ENCODE data around the gene GRAMD4. TPM values are rescaled to one million over a fixed set of nuclear protein-coding genes. Genes with fewer than 3 reads are reported as not detected.

The GRAMD4 gene
- polyA plus RNA-seq, 3 donors = 9.5 to 33.3 (median 12.6) TPM

- Histone ChIP-seq H3K36me3 (replicated peaks in 1 of 2; ENCODE audit: control insufficient read depth in 1 of 2, insufficient read depth in 2 of 2, low read length in 2 of 2) (peaks cover 49 to 50% of the 10 kb centered on the region in 2 donors), H3K9ac (ENCODE audit: insufficient read depth, low read length, poor library complexity, severe bottlenecking) (no peak overlapping the region), H3K9me3 (replicated peaks in 1 of 2; ENCODE audit: control insufficient read depth in 1 of 2, insufficient read depth in 1 of 2, low read length in 2 of 2) (no peaks in the 10 kb centered on the region), H3K4me2 (replicated peaks; ENCODE audit: extremely low read depth, low read length, poor library complexity, severe bottlenecking) (no peak overlapping the region), H3K4me1 (ENCODE audit: control insufficient read depth in 1 of 2, insufficient read depth in 2 of 2, low read length in 2 of 2) (peaks cover 32 to 34% of the 10 kb centered on the region in 2 donors), H3K79me2 (ENCODE audit: insufficient read depth, low read length) (peaks cover 79% of the 10 kb centered on the region), H4K20me1 (ENCODE audit: insufficient read depth, low read length) (peaks cover 83% of the 10 kb centered on the region), H2AFZ (ENCODE audit: insufficient read depth, low read depth, low read length, poor library complexity, severe bottlenecking) (no peak overlapping the region), H3K27me3 (ENCODE audit: control insufficient read depth in 2 of 2, insufficient read depth in 2 of 2, low read length in 2 of 2) (no peaks in the 10 kb centered on the region), H3K27ac (ENCODE audit: low read depth in 1 of 2, low read length in 2 of 2) (no peak overlapping the region), H3K4me3 (replicated peaks in 1 of 3; ENCODE audit: low read depth in 2 of 3, low read length in 3 of 3) (no peak overlapping the region)
- H3K27me3 Mint-ChIP-seq (ENCODE audit: low read depth in 3 of 3) = no peaks in the 10 kb centered on the region
- no peaks in the 10 kb centered on the region for H3K9me3 Mint-ChIP-seq
- 96% methylated on average over 39 of the region's 39 CpGs for WGBS (ENCODE audit: insufficient coverage)
- H3K27ac Mint-ChIP-seq = no peak overlapping the region
- no peak for DNase-seq
- H3K4me3 Mint-ChIP-seq = no peak overlapping the region
- intact Hi-C loops (cut with micrococcal nuclease) = no loop called here
- TF ChIP-seq CTCF (IDR thresholded peaks at IDR 0.05) = no peak
- H3K36me3 Mint-ChIP-seq = peaks cover 42 to 64% of the 10 kb centered on the region in 2 donors
- H3K4me1 Mint-ChIP-seq = peaks cover 32% of the 10 kb centered on the region
These were observed 7.0 kb downstream of the GRAMD4 start for GRCh38 chr22:46626911-46627805.

- H3K79me2 ChIP-seq (ENCODE audit: insufficient read depth, low read length) = peaks cover 80% of the 10 kb centered on the region
These were observed 7.8 kb downstream of the GRAMD4 start for GRCh38 chr22:46627806-46628482.

More at GRCh38 chr22:46627806-46628482, 7.8 kb downstream of the GRAMD4 start:
- no peak overlapping the region for H3K4me3 Mint-ChIP-seq
- H4K20me1 ChIP-seq (ENCODE audit: insufficient read depth, low read length) = peaks cover 88% of the 10 kb centered on the region
- no peak for DNase-seq
- H3K4me1 ChIP-seq (ENCODE audit: control insufficient read depth in 1 of 2, insufficient read depth in 2 of 2, low read length in 2 of 2) = peaks cover 24 to 26% of the 10 kb centered on the region in 2 donors
- no peak overlapping the region for H3K4me3 ChIP-seq (replicated peaks in 1 of 3; ENCODE audit: low read depth in 2 of 3, low read length in 3 of 3)
- no peaks in the 10 kb centered on the region for H3K9me3 Mint-ChIP-seq
- no peaks in the 10 kb centered on the region for H3K9me3 ChIP-seq (replicated peaks in 1 of 2; ENCODE audit: control insufficient read depth in 1 of 2, insufficient read depth in 1 of 2, low read length in 2 of 2)
- 96% methylated on average over 23 of the region's 31 CpGs for WGBS (ENCODE audit: insufficient coverage)
- peak overlapping the region in 1 of 7 donors; percentile 74 for H3K27ac Mint-ChIP-seq
- H3K9ac ChIP-seq (ENCODE audit: insufficient read depth, low read length, poor library complexity, severe bottlenecking) = no peak overlapping the region
- TF ChIP-seq CTCF (IDR thresholded peaks at IDR 0.05) = no peak
- peaks cover 42 to 66% of the 10 kb centered on the region in 2 donors for H3K36me3 Mint-ChIP-seq
- peaks cover 26% of the 10 kb centered on the region for H3K4me1 Mint-ChIP-seq
- no peaks in the 10 kb centered on the region for H3K27me3 Mint-ChIP-seq (ENCODE audit: low read depth in 3 of 3)
- H3K36me3 ChIP-seq (replicated peaks in 1 of 2; ENCODE audit: control insufficient read depth in 1 of 2, insufficient read depth in 2 of 2, low read length in 2 of 2) = peaks cover 55 to 58% of the 10 kb centered on the region in 2 donors
- intact Hi-C loops (cut with micrococcal nuclease) = no loop called here
- no peak overlapping the region for H2AFZ ChIP-seq (ENCODE audit: insufficient read depth, low read depth, low read length, poor library complexity, severe bottlenecking)
- no peak overlapping the region for H3K4me2 ChIP-seq (replicated peaks; ENCODE audit: extremely low read depth, low read length, poor library complexity, severe bottlenecking)
- no peak overlapping the region for H3K27ac ChIP-seq (ENCODE audit: low read depth in 1 of 2, low read length in 2 of 2)
- no peaks in the 10 kb centered on the region for H3K27me3 ChIP-seq (ENCODE audit: control insufficient read depth in 2 of 2, insufficient read depth in 2 of 2, low read length in 2 of 2)

Measured in CD14-positive monocyte (primary cell).